GM23248 (cell line): Measurements from ENCODE around the gene PAX6.

ENCODE experiments used
- EZH2 ChIP-seq: fragments of 200-600 bp; sonication (generic); IDR thresholded peaks from 2 replicates; pipeline ENCODE4 v1.6.1; 2018; ENCODE audit warnings: antibody characterized with exemption, mild to moderate bottlenecking; ENCODE audit not compliant: insufficient read depth, poor library complexity, severe bottlenecking
- EZH2phosphoT487 ChIP-seq: fragments of 200-600 bp; sonication (generic); IDR thresholded peaks from 2 replicates; pipeline ENCODE4 v1.6.1; 2018; ENCODE audit warnings: antibody characterized with exemption, moderate library complexity, mild to moderate bottlenecking, low read depth; ENCODE audit not compliant: insufficient read depth

DNA sequence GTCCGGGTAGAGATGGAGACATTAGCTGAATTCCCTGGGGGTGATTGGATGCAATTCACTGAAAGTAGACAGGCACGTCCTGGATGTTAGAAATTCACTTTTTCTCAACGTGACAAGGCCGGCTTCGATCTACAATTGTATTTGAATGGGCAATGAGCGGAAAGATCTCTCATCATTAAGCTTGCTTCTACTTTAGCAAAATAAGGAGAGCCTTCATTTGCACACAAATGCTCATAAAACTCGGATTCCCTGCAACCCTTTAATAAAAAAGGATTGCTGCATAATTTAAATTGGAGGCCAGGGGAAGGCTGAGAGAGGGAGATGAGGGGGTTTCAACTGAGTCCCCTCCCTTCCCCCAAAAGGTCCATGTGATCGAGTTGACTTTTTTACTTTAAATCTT, 10.6 kb upstream of the PAX6 start:
- TF ChIP-seq EZH2 (no peak), EZH2phosphoT487 (no peak)
